GM23338 (cell line): ENCODE measurements around the gene C6orf47. TPM values are rescaled to one million over a fixed set of nuclear protein-coding genes. Genes with fewer than 3 reads are reported as not detected.

ENCODE experiments used
- ATAC-seq: fragments of 200-7000 bp; cut with Tn5 transposase; 3 replicates; pipeline ENCODE4 v1.9.1; 2020
- DNase-seq: peaks from one replicate; pipeline ENCODE4 v3.0.0-alpha.2; 2015; ENCODE audit warnings: low spot score
- H2AFZ ChIP-seq: fragments of 200-600 bp; sonication (generic); 2 replicates; pipeline ENCODE4 v1.8.0; 2016; ENCODE audit warnings: antibody characterized with exemption, mild to moderate bottlenecking, moderate library complexity
- H3F3A ChIP-seq: fragments of 200-600 bp; sonication (generic); replicated peaks from 2 replicates; pipeline ENCODE4 v1.8.0; 2017; ENCODE audit warnings: antibody characterized with exemption, mixed run types, low read depth
- H3K27ac ChIP-seq: fragments of 200-600 bp; sonication (generic); 2 replicates; pipeline ENCODE4 v1.6.1; 2016; ENCODE audit warnings: low read depth
- H3K27me3 ChIP-seq: fragments of 200-600 bp; sonication (generic); 2 replicates; pipeline ENCODE4 v1.8.0; 2016; ENCODE audit warnings: mild to moderate bottlenecking, mixed run types, moderate library complexity; ENCODE audit not compliant: insufficient read depth
- H3K36me3 ChIP-seq: fragments of 200-600 bp; sonication (generic); 2 replicates; pipeline ENCODE4 v1.8.0; 2016; ENCODE audit warnings: mild to moderate bottlenecking; ENCODE audit not compliant: insufficient read depth
- H3K4me1 ChIP-seq: fragments of 200-600 bp; sonication (generic); 2 replicates; pipeline ENCODE4 v1.8.0; 2016; ENCODE audit warnings: mild to moderate bottlenecking, moderate library complexity; ENCODE audit not compliant: insufficient read depth
- H3K4me2 ChIP-seq: fragments of 200-600 bp; sonication (generic); 2 replicates; pipeline ENCODE4 v1.7.1; 2017; ENCODE audit warnings: mixed run types
- H3K4me3 ChIP-seq: fragments of 200-600 bp; sonication (generic); 2 replicates; pipeline ENCODE4 v1.6.1; 2016; ENCODE audit warnings: mixed run types
- H3K79me2 ChIP-seq: fragments of 200-600 bp; sonication (generic); replicated peaks from 2 replicates; pipeline ENCODE4 v1.8.0; 2017; ENCODE audit warnings: mild to moderate bottlenecking; ENCODE audit not compliant: insufficient read depth
- H3K9me2 ChIP-seq: fragments of 200-600 bp; sonication (generic); 2 replicates; pipeline ENCODE4 v1.8.0; 2017; ENCODE audit not compliant: insufficient read depth
- H4K20me1 ChIP-seq: fragments of 200-600 bp; sonication (generic); replicated peaks from 2 replicates; pipeline ENCODE4 v1.8.0; 2017; ENCODE audit warnings: mild to moderate bottlenecking; ENCODE audit not compliant: insufficient read depth
- H3K27ac Mint-ChIP-seq: 2 replicates; pipeline ENCODE4 v1.8.0; 2020; ENCODE audit warnings: inconsistent platforms, mild to moderate bottlenecking, moderate library complexity, mixed read lengths
- H3K27me3 Mint-ChIP-seq: 3 replicates; pipeline ENCODE4 v1.8.0; 2022; ENCODE audit warnings: low read depth, mild to moderate bottlenecking, moderate library complexity, mixed read lengths, inconsistent platforms; ENCODE audit not compliant: insufficient read depth, poor library complexity
- H3K36me3 Mint-ChIP-seq: 3 replicates; pipeline ENCODE4 v1.8.0; 2021; ENCODE audit warnings: low read depth, mild to moderate bottlenecking, inconsistent platforms, moderate library complexity, mixed read lengths
- H3K4me1 Mint-ChIP-seq: 3 replicates; pipeline ENCODE4 v1.8.0; 2020; ENCODE audit warnings: mild to moderate bottlenecking, inconsistent platforms, mixed read lengths
- H3K4me3 Mint-ChIP-seq: 3 replicates; pipeline ENCODE4 v1.8.0; 2021; ENCODE audit warnings: moderate library complexity, mild to moderate bottlenecking, inconsistent platforms, mixed read lengths
- H3K9me3 Mint-ChIP-seq: 3 replicates; pipeline ENCODE4 v1.8.0; 2020; ENCODE audit warnings: moderate library complexity, mild to moderate bottlenecking, inconsistent platforms, mixed read lengths
- CREB1 ChIP-seq: fragments of 250-450 bp; sonication (Bioruptor Pico); IDR thresholded peaks from 2 replicates; pipeline ENCODE4 v1.5.0; 2020; ENCODE audit warnings: low read depth, mild to moderate bottlenecking, moderate library complexity
- CTCF ChIP-seq, 2 experiments: fragments of 200-600 bp in 1 of 2; sonication (generic) in 1 of 2; conservative IDR thresholded peaks; 2 replicates each; pipeline versions ENCODE4 v1.5.1 to v1.6.1; 2016 to 2017; ENCODE audit warnings: antibody characterized with exemption in 2 of 2, low read depth in 2 of 2, mild to moderate bottlenecking in 2 of 2, moderate library complexity in 1 of 2
- ETS1 ChIP-seq: IDR thresholded peaks from 2 replicates; pipeline ENCODE4 v1.6.1; 2016; ENCODE audit warnings: antibody characterized with exemption
- EZH2 ChIP-seq: fragments of 200-600 bp; sonication (generic); IDR thresholded peaks from one replicate; pipeline ENCODE4 v1.8.0; 2017; ENCODE audit warnings: antibody characterized with exemption, mild to moderate bottlenecking, low read depth; ENCODE audit not compliant: unreplicated experiment
- EZH2phosphoT487 ChIP-seq: fragments of 200-600 bp; sonication (generic); IDR thresholded peaks from one replicate; pipeline ENCODE4 v1.8.1; 2018; ENCODE audit warnings: antibody characterized with exemption; ENCODE audit not compliant: unreplicated experiment
- JUNB ChIP-seq: IDR thresholded peaks from one replicate; pipeline ENCODE4 v1.6.1; 2016; ENCODE audit warnings: antibody characterized with exemption; ENCODE audit not compliant: unreplicated experiment
- NANOG ChIP-seq: IDR thresholded peaks from 2 replicates; pipeline ENCODE4 v1.6.1; 2016; ENCODE audit warnings: antibody characterized with exemption, borderline replicate concordance
- POLR2AphosphoS5 ChIP-seq: IDR thresholded peaks from 2 replicates; pipeline ENCODE4 v1.6.1; 2016; ENCODE audit warnings: antibody characterized with exemption, low read depth
- STAT1 ChIP-seq: IDR thresholded peaks from one replicate; pipeline ENCODE4 v1.6.1; 2016; ENCODE audit warnings: antibody characterized with exemption; ENCODE audit not compliant: unreplicated experiment
- ZNF114 ChIP-seq: fragments of 250-450 bp; sonication (Bioruptor Pico); IDR thresholded peaks from 2 replicates; pipeline ENCODE4 v1.5.0; 2020; ENCODE audit warnings: mild to moderate bottlenecking, moderate library complexity
- ZNF331 ChIP-seq: fragments of 250-450 bp; sonication (Bioruptor Pico); IDR thresholded peaks from 2 replicates; pipeline ENCODE4 v1.5.0; 2020; ENCODE audit warnings: low read depth, mild to moderate bottlenecking, moderate library complexity
- polyA plus RNA-seq: library from polyadenylated mRNA; unstranded; fragments of >200 nt; fragmentation: Nextera tagmentation; extraction: Ambion mirVana; gene quantifications from 2 replicates; pipeline ENCODE4 v1.2.1, GENCODE V29; 2016
- total RNA-seq: library from RNA; depleted of rRNA; stranded (reverse); fragments of >200 nt; shearing (Covaris generic); gene quantifications from 2 replicates; pipeline ENCODE4 v1.2.3, GENCODE V29; 2014

C6orf47 gene
- total and polyA plus RNA-seq, 2 experiments from 2014 or later, result 9.4 to 12.8 TPM

- TF ChIP-seq ETS1 (no peak), EZH2 (no peak), ZNF331 (CRISPR knock-in tag) (no peak), STAT1 (no peak), EZH2phosphoT487 (no peak), JUNB (no peak), POLR2AphosphoS5 (no peak), ZNF114 (CRISPR knock-in tag) (no peak), NANOG (no peak)
Measured at GRCh38 chr6:31658983-31659648, 1.5 kb downstream of the C6orf47 start (continued).

GRCh38 chr6:31658158-31658688 lies 2.4 kb downstream of the C6orf47 start:
- peak overlapping the region; percentile 90; the same call in 1 of the 3 replicates for H3K4me3 Mint-ChIP-seq
- Histone ChIP-seq H3F3A (peaks cover 17% of the 10 kb centered on the region), H3K4me3 (no peak overlapping the region), H3K4me2 (no peak overlapping the region), H4K20me1 (no peaks in the 10 kb centered on the region; the same call in 1 of the 2 replicates), H2AFZ (no peak overlapping the region), H3K4me1 (peaks cover 13% of the 10 kb centered on the region), H3K27me3 (no peaks in the 10 kb centered on the region), H3K27ac (no peak overlapping the region), H3K36me3 (peaks cover 4% of the 10 kb centered on the region; the same call in 1 of the 2 replicates), H3K79me2 (peaks cover 28% of the 10 kb centered on the region), H3K9me2 (no peaks in the 10 kb centered on the region)
- no peak for TF ChIP-seq ZNF331 (CRISPR knock-in tag)
- no peak for TF ChIP-seq NANOG
- peaks cover 24% of the 10 kb centered on the region for H3K27me3 Mint-ChIP-seq
- peaks cover 35% of the 10 kb centered on the region for H3K4me1 Mint-ChIP-seq
- ATAC-seq (no peak), DNase-seq (no peak)
- H3K27ac Mint-ChIP-seq, result peak overlapping the region; percentile 80; the same call in 1 of the 2 replicates
- H3K9me3 Mint-ChIP-seq, result no peaks in the 10 kb centered on the region
- peaks cover 31% of the 10 kb centered on the region for H3K36me3 Mint-ChIP-seq

GRCh38 chr6:31657406-31658157 lies 3.0 kb downstream of the C6orf47 start:
- Histone ChIP-seq H3K9me2 (no peaks in the 10 kb centered on the region), H3K4me2 (no peak overlapping the region), H3K4me1 (peaks cover 13% of the 10 kb centered on the region), H3K4me3 (no peak overlapping the region), H3K36me3 (peaks cover 4% of the 10 kb centered on the region; the same call in 1 of the 2 replicates), H4K20me1 (no peaks in the 10 kb centered on the region; the same call in 1 of the 2 replicates), H3K27me3 (no peaks in the 10 kb centered on the region), H3F3A (peaks cover 19% of the 10 kb centered on the region), H3K27ac (no peak overlapping the region), H3K79me2 (peaks cover 25% of the 10 kb centered on the region), H2AFZ (no peak overlapping the region)
- Mint-ChIP-seq H3K4me1 (peaks cover 33% of the 10 kb centered on the region; the same call in 2 of the 3 replicates), H3K9me3 (no peaks in the 10 kb centered on the region), H3K36me3 (peaks cover 28% of the 10 kb centered on the region), H3K4me3 (peak overlapping the region; percentile 9; the same call in 1 of the 3 replicates), H3K27ac (peak overlapping the region; percentile 80; the same call in 1 of the 2 replicates), H3K27me3 (peaks cover 24% of the 10 kb centered on the region)
- ATAC-seq (no peak), DNase-seq (no peak)
- TF ChIP-seq CREB1 (CRISPR knock-in tag) (0 out of 2 replicates have a peak, but pooled peaks have one; percentile 13), EZH2 (no peak), EZH2phosphoT487 (no peak), CTCF (conservative IDR thresholded peaks at IDR 0.05; ENCODE audit: low read depth in 2 of 2) (no peak), STAT1 (no peak)
